GM23338 (cell line): ENCODE data around the gene MSH2. TPM values are rescaled to one million over a fixed set of nuclear protein-coding genes. Genes with fewer than 3 reads are reported as not detected.

Experiments
- ATAC-seq: fragments of 200-7000 bp; cut with Tn5 transposase; 3 replicates; pipeline ENCODE4 v1.9.1; 2020
- DNase-seq: peaks from one replicate; pipeline ENCODE4 v3.0.0-alpha.2; 2015; ENCODE audit warnings: low spot score
- H2AFZ ChIP-seq: fragments of 200-600 bp; sonication (generic); 2 replicates; pipeline ENCODE4 v1.8.0; 2016; ENCODE audit warnings: antibody characterized with exemption, mild to moderate bottlenecking, moderate library complexity
- H3F3A ChIP-seq: fragments of 200-600 bp; sonication (generic); replicated peaks from 2 replicates; pipeline ENCODE4 v1.8.0; 2017; ENCODE audit warnings: antibody characterized with exemption, mixed run types, low read depth
- H3K27ac ChIP-seq: fragments of 200-600 bp; sonication (generic); 2 replicates; pipeline ENCODE4 v1.6.1; 2016; ENCODE audit warnings: low read depth
- H3K27me3 ChIP-seq: fragments of 200-600 bp; sonication (generic); 2 replicates; pipeline ENCODE4 v1.8.0; 2016; ENCODE audit warnings: mild to moderate bottlenecking, mixed run types, moderate library complexity; ENCODE audit not compliant: insufficient read depth
- H3K36me3 ChIP-seq: fragments of 200-600 bp; sonication (generic); 2 replicates; pipeline ENCODE4 v1.8.0; 2016; ENCODE audit warnings: mild to moderate bottlenecking; ENCODE audit not compliant: insufficient read depth
- H3K4me1 ChIP-seq: fragments of 200-600 bp; sonication (generic); 2 replicates; pipeline ENCODE4 v1.8.0; 2016; ENCODE audit warnings: mild to moderate bottlenecking, moderate library complexity; ENCODE audit not compliant: insufficient read depth
- H3K4me2 ChIP-seq: fragments of 200-600 bp; sonication (generic); 2 replicates; pipeline ENCODE4 v1.7.1; 2017; ENCODE audit warnings: mixed run types
- H3K4me3 ChIP-seq: fragments of 200-600 bp; sonication (generic); 2 replicates; pipeline ENCODE4 v1.6.1; 2016; ENCODE audit warnings: mixed run types
- H3K79me2 ChIP-seq: fragments of 200-600 bp; sonication (generic); replicated peaks from 2 replicates; pipeline ENCODE4 v1.8.0; 2017; ENCODE audit warnings: mild to moderate bottlenecking; ENCODE audit not compliant: insufficient read depth
- H3K9me2 ChIP-seq: fragments of 200-600 bp; sonication (generic); 2 replicates; pipeline ENCODE4 v1.8.0; 2017; ENCODE audit not compliant: insufficient read depth
- H4K20me1 ChIP-seq: fragments of 200-600 bp; sonication (generic); replicated peaks from 2 replicates; pipeline ENCODE4 v1.8.0; 2017; ENCODE audit warnings: mild to moderate bottlenecking; ENCODE audit not compliant: insufficient read depth
- H3K27ac Mint-ChIP-seq: 2 replicates; pipeline ENCODE4 v1.8.0; 2020; ENCODE audit warnings: inconsistent platforms, mild to moderate bottlenecking, moderate library complexity, mixed read lengths
- H3K27me3 Mint-ChIP-seq: 3 replicates; pipeline ENCODE4 v1.8.0; 2022; ENCODE audit warnings: low read depth, mild to moderate bottlenecking, moderate library complexity, mixed read lengths, inconsistent platforms; ENCODE audit not compliant: insufficient read depth, poor library complexity
- H3K36me3 Mint-ChIP-seq: 3 replicates; pipeline ENCODE4 v1.8.0; 2021; ENCODE audit warnings: low read depth, mild to moderate bottlenecking, inconsistent platforms, moderate library complexity, mixed read lengths
- H3K4me1 Mint-ChIP-seq: 3 replicates; pipeline ENCODE4 v1.8.0; 2020; ENCODE audit warnings: mild to moderate bottlenecking, inconsistent platforms, mixed read lengths
- H3K4me3 Mint-ChIP-seq: 3 replicates; pipeline ENCODE4 v1.8.0; 2021; ENCODE audit warnings: moderate library complexity, mild to moderate bottlenecking, inconsistent platforms, mixed read lengths
- H3K9me3 Mint-ChIP-seq: 3 replicates; pipeline ENCODE4 v1.8.0; 2020; ENCODE audit warnings: moderate library complexity, mild to moderate bottlenecking, inconsistent platforms, mixed read lengths
- CREB1 ChIP-seq: fragments of 250-450 bp; sonication (Bioruptor Pico); IDR thresholded peaks from 2 replicates; pipeline ENCODE4 v1.5.0; 2020; ENCODE audit warnings: low read depth, mild to moderate bottlenecking, moderate library complexity
- EZH2 ChIP-seq: fragments of 200-600 bp; sonication (generic); IDR thresholded peaks from one replicate; pipeline ENCODE4 v1.8.0; 2017; ENCODE audit warnings: antibody characterized with exemption, mild to moderate bottlenecking, low read depth; ENCODE audit not compliant: unreplicated experiment
- EZH2phosphoT487 ChIP-seq: fragments of 200-600 bp; sonication (generic); IDR thresholded peaks from one replicate; pipeline ENCODE4 v1.8.1; 2018; ENCODE audit warnings: antibody characterized with exemption; ENCODE audit not compliant: unreplicated experiment
- JUNB ChIP-seq: IDR thresholded peaks from one replicate; pipeline ENCODE4 v1.6.1; 2016; ENCODE audit warnings: antibody characterized with exemption; ENCODE audit not compliant: unreplicated experiment
- NANOG ChIP-seq: IDR thresholded peaks from 2 replicates; pipeline ENCODE4 v1.6.1; 2016; ENCODE audit warnings: antibody characterized with exemption, borderline replicate concordance
- POLR2AphosphoS5 ChIP-seq: IDR thresholded peaks from 2 replicates; pipeline ENCODE4 v1.6.1; 2016; ENCODE audit warnings: antibody characterized with exemption, low read depth
- STAT1 ChIP-seq: IDR thresholded peaks from one replicate; pipeline ENCODE4 v1.6.1; 2016; ENCODE audit warnings: antibody characterized with exemption; ENCODE audit not compliant: unreplicated experiment
- ZNF114 ChIP-seq: fragments of 250-450 bp; sonication (Bioruptor Pico); IDR thresholded peaks from 2 replicates; pipeline ENCODE4 v1.5.0; 2020; ENCODE audit warnings: mild to moderate bottlenecking, moderate library complexity
- ZNF331 ChIP-seq: fragments of 250-450 bp; sonication (Bioruptor Pico); IDR thresholded peaks from 2 replicates; pipeline ENCODE4 v1.5.0; 2020; ENCODE audit warnings: low read depth, mild to moderate bottlenecking, moderate library complexity
- polyA plus RNA-seq: library from polyadenylated mRNA; unstranded; fragments of >200 nt; fragmentation: Nextera tagmentation; extraction: Ambion mirVana; gene quantifications from 2 replicates; pipeline ENCODE4 v1.2.1, GENCODE V29; 2016
- total RNA-seq: library from RNA; depleted of rRNA; stranded (reverse); fragments of >200 nt; shearing (Covaris generic); gene quantifications from 2 replicates; pipeline ENCODE4 v1.2.3, GENCODE V29; 2014
- TF ChIP-seq, protein P1 (sequence below): IDR thresholded peaks from one replicate; pipeline ENCODE4 v1.6.1; 2018; ENCODE audit warnings: antibody characterized with exemption; ENCODE audit not compliant: unreplicated experiment
- TF ChIP-seq, protein P2 (sequence below): fragments of 250-450 bp; sonication (Bioruptor Pico); IDR thresholded peaks from 2 replicates; pipeline ENCODE4 v1.5.0; 2020; ENCODE audit warnings: mild to moderate bottlenecking, moderate library complexity

MSH2 gene
- total and polyA plus RNA-seq, 2 experiments from 2014 or later = 156 to 249 TPM

DNA sequence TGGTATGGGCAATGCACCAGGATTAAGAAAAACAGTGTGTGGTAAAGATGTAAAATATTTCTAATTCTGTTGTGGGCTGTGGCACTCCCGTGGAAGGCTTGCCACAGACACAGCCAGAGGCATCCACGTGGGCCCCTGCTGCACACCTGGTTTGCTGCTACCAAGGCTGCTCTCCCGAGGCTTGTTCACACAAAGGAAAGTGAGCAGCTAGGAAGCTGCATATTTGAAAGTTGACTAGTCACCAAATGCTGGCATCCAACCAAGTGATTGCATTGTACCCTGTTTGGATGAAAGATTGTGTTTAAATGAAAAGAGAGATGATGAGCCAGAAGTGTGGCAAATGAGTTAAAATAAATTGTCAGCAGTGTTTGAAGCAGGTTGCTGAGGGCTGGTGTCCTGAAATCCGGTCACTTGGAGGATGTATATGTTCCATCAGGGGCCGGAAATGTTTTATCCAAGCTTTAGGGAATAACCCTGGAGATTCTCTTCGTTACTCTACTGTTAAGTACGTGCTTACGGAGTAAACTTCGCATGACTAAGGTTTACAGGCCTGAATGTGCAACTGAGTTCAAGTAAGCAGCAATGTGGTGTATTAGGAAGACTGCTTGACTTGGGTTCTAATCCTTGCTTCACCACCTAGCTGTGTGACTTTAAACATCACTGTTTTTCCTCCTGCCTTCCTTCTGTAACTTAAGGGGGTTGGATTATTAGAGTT, 86.1 kb downstream of the MSH2 start:
- peaks cover 4% of the 10 kb centered on the region; the same call in 1 of the 2 replicates for H3K36me3 ChIP-seq
- no peak for TF ChIP-seq EZH2
- peak; percentile 3; the same call in 1 of the 2 replicates for TF ChIP-seq POLR2AphosphoS5
- H3K36me3 Mint-ChIP-seq = peaks cover 15% of the 10 kb centered on the region
- H3K27me3 ChIP-seq = no peaks in the 10 kb centered on the region
- H3K27me3 Mint-ChIP-seq = peaks cover 2% of the 10 kb centered on the region
- peaks cover 38% of the 10 kb centered on the region; the same call in 2 of the 3 replicates for H3K4me1 Mint-ChIP-seq
- H3K9me2 ChIP-seq = 0 out of 2 replicates have a peak, but pooled peaks cover 2% of the 10 kb centered on the region
- 0 out of 2 replicates have a peak, but pooled peaks cover 8% of the 10 kb centered on the region for H3F3A ChIP-seq
- H3K27ac ChIP-seq = peak overlapping the region; percentile 78
- ATAC-seq = peak; percentile 43
- H3K4me2 ChIP-seq = no peak overlapping the region
- peak; percentile 28 for DNase-seq
- peaks cover 25% of the 10 kb centered on the region for H3K4me1 ChIP-seq
- H2AFZ ChIP-seq = no peak overlapping the region
- H3K4me3 Mint-ChIP-seq = no peak overlapping the region
- no peak overlapping the region for H3K4me3 ChIP-seq
- peak overlapping the region; percentile 29; the same call in 1 of the 2 replicates for H3K27ac Mint-ChIP-seq
- H3K79me2 ChIP-seq = no peaks in the 10 kb centered on the region
- peaks cover 2% of the 10 kb centered on the region; the same call in 1 of the 2 replicates for H4K20me1 ChIP-seq
- no peaks in the 10 kb centered on the region for H3K9me3 Mint-ChIP-seq

DNA sequence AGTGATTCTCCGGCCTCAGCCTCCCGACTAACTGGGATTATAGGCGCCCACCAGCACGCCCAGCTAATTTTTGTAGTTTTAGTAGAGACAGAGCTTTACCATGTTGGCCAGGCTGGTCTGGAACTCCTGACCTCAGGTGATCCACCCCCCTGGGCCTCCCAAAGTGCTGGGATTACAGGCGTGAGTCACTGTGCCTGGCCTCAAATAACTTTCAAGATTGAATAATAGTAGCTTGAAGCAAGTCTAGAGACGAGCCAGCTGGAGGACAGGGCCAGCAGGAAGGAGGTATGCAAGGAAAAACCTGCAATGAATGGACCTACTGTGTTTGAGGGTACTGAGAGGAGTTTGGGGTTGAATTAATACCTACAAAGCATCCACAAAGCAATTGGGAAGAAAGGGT, 87.5 kb downstream of the MSH2 start:
- 0 out of 2 replicates have a peak, but pooled peaks cover 8% of the 10 kb centered on the region for H3K9me2 ChIP-seq
- Mint-ChIP-seq H3K4me3 (no peak overlapping the region), H3K27me3 (peaks cover 2% of the 10 kb centered on the region), H3K9me3 (no peaks in the 10 kb centered on the region), H3K4me1 (peaks cover 34% of the 10 kb centered on the region; the same call in 2 of the 3 replicates), H3K36me3 (peaks cover 11% of the 10 kb centered on the region; the same call in 1 of the 3 replicates), H3K27ac (no peak overlapping the region)
- H3K36me3 ChIP-seq = no peaks in the 10 kb centered on the region
- ATAC-seq (peak; percentile 14; the same call in 1 of the 3 replicates), DNase-seq (peak; percentile 31)
- H3K4me1 ChIP-seq = peaks cover 19% of the 10 kb centered on the region; the same call in 1 of the 2 replicates
- H3K27me3 ChIP-seq = no peaks in the 10 kb centered on the region
- H3K79me2 ChIP-seq = no peaks in the 10 kb centered on the region
- 0 out of 2 replicates have a peak, but pooled peaks cover 6% of the 10 kb centered on the region for H3F3A ChIP-seq
- no peak overlapping the region for H3K4me2 ChIP-seq
- H2AFZ ChIP-seq = no peak overlapping the region
- H4K20me1 ChIP-seq = peaks cover 2% of the 10 kb centered on the region; the same call in 1 of the 2 replicates
- no peak overlapping the region for H3K27ac ChIP-seq
- H3K4me3 ChIP-seq = no peak overlapping the region
- TF ChIP-seq NANOG = no peak
- TF ChIP-seq POLR2AphosphoS5 = no peak
- TF ChIP-seq, protein P1, sequence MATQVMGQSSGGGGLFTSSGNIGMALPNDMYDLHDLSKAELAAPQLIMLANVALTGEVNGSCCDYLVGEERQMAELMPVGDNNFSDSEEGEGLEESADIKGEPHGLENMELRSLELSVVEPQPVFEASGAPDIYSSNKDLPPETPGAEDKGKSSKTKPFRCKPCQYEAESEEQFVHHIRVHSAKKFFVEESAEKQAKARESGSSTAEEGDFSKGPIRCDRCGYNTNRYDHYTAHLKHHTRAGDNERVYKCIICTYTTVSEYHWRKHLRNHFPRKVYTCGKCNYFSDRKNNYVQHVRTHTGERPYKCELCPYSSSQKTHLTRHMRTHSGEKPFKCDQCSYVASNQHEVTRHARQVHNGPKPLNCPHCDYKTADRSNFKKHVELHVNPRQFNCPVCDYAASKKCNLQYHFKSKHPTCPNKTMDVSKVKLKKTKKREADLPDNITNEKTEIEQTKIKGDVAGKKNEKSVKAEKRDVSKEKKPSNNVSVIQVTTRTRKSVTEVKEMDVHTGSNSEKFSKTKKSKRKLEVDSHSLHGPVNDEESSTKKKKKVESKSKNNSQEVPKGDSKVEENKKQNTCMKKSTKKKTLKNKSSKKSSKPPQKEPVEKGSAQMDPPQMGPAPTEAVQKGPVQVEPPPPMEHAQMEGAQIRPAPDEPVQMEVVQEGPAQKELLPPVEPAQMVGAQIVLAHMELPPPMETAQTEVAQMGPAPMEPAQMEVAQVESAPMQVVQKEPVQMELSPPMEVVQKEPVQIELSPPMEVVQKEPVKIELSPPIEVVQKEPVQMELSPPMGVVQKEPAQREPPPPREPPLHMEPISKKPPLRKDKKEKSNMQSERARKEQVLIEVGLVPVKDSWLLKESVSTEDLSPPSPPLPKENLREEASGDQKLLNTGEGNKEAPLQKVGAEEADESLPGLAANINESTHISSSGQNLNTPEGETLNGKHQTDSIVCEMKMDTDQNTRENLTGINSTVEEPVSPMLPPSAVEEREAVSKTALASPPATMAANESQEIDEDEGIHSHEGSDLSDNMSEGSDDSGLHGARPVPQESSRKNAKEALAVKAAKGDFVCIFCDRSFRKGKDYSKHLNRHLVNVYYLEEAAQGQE = no peak
- no peak for TF ChIP-seq STAT1
- TF ChIP-seq CREB1 = no peak
- TF ChIP-seq EZH2 = no peak
- TF ChIP-seq, protein P2, sequence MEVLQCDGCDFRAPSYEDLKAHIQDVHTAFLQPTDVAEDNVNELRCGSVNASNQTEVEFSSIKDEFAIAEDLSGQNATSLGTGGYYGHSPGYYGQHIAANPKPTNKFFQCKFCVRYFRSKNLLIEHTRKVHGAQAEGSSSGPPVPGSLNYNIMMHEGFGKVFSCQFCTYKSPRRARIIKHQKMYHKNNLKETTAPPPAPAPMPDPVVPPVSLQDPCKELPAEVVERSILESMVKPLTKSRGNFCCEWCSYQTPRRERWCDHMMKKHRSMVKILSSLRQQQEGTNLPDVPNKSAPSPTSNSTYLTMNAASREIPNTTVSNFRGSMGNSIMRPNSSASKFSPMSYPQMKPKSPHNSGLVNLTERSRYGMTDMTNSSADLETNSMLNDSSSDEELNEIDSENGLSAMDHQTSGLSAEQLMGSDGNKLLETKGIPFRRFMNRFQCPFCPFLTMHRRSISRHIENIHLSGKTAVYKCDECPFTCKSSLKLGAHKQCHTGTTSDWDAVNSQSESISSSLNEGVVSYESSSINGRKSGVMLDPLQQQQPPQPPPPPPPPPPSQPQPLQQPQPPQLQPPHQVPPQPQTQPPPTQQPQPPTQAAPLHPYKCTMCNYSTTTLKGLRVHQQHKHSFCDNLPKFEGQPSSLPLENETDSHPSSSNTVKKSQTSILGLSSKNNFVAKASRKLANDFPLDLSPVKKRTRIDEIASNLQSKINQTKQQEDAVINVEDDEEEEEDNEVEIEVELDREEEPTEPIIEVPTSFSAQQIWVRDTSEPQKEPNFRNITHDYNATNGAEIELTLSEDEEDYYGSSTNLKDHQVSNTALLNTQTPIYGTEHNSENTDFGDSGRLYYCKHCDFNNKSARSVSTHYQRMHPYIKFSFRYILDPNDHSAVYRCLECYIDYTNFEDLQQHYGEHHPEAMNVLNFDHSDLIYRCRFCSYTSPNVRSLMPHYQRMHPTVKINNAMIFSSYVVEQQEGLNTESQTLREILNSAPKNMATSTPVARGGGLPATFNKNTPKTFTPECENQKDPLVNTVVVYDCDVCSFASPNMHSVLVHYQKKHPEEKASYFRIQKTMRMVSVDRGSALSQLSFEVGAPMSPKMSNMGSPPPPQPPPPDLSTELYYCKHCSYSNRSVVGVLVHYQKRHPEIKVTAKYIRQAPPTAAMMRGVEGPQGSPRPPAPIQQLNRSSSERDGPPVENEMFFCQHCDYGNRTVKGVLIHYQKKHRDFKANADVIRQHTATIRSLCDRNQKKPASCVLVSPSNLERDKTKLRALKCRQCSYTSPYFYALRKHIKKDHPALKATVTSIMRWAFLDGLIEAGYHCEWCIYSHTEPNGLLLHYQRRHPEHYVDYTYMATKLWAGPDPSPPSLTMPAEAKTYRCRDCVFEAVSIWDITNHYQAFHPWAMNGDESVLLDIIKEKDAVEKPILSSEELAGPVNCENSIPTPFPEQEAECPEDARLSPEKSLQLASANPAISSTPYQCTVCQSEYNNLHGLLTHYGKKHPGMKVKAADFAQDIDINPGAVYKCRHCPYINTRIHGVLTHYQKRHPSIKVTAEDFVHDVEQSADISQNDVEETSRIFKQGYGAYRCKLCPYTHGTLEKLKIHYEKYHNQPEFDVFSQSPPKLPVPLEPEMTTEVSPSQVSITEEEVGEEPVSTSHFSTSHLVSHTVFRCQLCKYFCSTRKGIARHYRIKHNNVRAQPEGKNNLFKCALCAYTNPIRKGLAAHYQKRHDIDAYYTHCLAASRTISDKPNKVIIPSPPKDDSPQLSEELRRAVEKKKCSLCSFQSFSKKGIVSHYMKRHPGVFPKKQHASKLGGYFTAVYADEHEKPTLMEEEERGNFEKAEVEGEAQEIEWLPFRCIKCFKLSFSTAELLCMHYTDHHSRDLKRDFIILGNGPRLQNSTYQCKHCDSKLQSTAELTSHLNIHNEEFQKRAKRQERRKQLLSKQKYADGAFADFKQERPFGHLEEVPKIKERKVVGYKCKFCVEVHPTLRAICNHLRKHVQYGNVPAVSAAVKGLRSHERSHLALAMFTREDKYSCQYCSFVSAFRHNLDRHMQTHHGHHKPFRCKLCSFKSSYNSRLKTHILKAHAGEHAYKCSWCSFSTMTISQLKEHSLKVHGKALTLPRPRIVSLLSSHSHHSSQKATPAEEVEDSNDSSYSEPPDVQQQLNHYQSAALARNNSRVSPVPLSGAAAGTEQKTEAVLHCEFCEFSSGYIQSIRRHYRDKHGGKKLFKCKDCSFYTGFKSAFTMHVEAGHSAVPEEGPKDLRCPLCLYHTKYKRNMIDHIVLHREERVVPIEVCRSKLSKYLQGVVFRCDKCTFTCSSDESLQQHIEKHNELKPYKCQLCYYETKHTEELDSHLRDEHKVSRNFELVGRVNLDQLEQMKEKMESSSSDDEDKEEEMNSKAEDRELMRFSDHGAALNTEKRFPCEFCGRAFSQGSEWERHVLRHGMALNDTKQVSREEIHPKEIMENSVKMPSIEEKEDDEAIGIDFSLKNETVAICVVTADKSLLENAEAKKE (CRISPR knock-in tag) = no peak
- no peak for TF ChIP-seq ZNF331 (CRISPR knock-in tag)
- no peak for TF ChIP-seq JUNB
- TF ChIP-seq ZNF114 (CRISPR knock-in tag) = no peak
- TF ChIP-seq EZH2phosphoT487 = no peak
